K562 (cell line): Measurements from ENCODE around the gene AHI1. TPM values are rescaled to one million over a fixed set of nuclear protein-coding genes. Genes with fewer than 3 reads are reported as not detected.
A peak's percentile ranks its signal among the peaks of the same experiment; 100 is the strongest.

Experiments
- DMBX1 ChIP-seq: fragments of 250-450 bp; sonication (Bioruptor Pico); IDR thresholded peaks from 2 replicates; pipeline ENCODE4 v1.8.0; 2022; ENCODE audit warnings: inconsistent platforms, mild to moderate bottlenecking, moderate library complexity, borderline replicate concordance
- L3MBTL2 ChIP-seq: fragments of 450-650 bp; IDR thresholded peaks from 2 replicates; pipeline ENCODE4 v1.6.1; 2016; ENCODE audit warnings: mild to moderate bottlenecking, moderate library complexity
- NFIC ChIP-seq: fragments of 450-650 bp; IDR thresholded peaks from 2 replicates; pipeline ENCODE4 v1.6.1; 2017; ENCODE audit warnings: mild to moderate bottlenecking, inconsistent platforms
- POLR2H ChIP-seq: IDR thresholded peaks from 2 replicates; pipeline ENCODE4 v1.6.1; 2016; ENCODE audit warnings: missing genetic modification characterization, low read depth, mild to moderate bottlenecking, control low read depth, missing compliant biosample characterization, moderate library complexity
- RNF2 ChIP-seq: sonication (generic); IDR thresholded peaks from 2 replicates; pipeline ENCODE4 v1.6.1; 2016
- TEAD4 ChIP-seq, 2 experiments: sonication (generic) in 1 of 2; formaldehyde crosslinking in 1 of 2; IDR thresholded peaks; 2 replicates each; pipeline versions ENCODE4 v1.6.1 to v1.8.0; 2012 to 2022; ENCODE audit warnings: borderline replicate concordance in 1 of 2, inconsistent platforms in 1 of 2, low read length in 1 of 2, mild to moderate bottlenecking in 1 of 2, missing genetic modification reagents in 1 of 2
- ZNF589 ChIP-seq: fragments of 200-800 bp; sonication (Bioruptor generic); IDR thresholded peaks from 2 replicates; pipeline ENCODE4 v1.6.1; 2016; ENCODE audit warnings: low read depth, missing genetic modification characterization, missing compliant biosample characterization
- polyA plus RNA-seq, 8 experiments: library from polyadenylated mRNA; depleted of rRNA in 4 of 8; stranded (reverse) in 5 of 8; unstranded in 3 of 8; fragments of >200 nt; fragmentation: Nextera tagmentation in 2 of 8; fragmentation: Illumina TruSeq in 1 of 8; extraction: Ambion mirVana in 2 of 8; extraction: Trizol in 1 of 8; gene quantifications; 2 replicates each; pipeline versions ENCODE4 v1.2.1 to v1.2.3, GENCODE V29; 2011 to 2014; ENCODE audit warnings: inconsistent platforms in 1 of 8, missing spikeins in 1 of 8
- total RNA-seq, 7 experiments: library from RNA; depleted of rRNA in 6 of 7; stranded (reverse); fragments of >200 nt in 6 of 7; fragmentation: Illumina TruSeq in 2 of 7; extraction: Trizol in 2 of 7; gene quantifications; 2 replicates each; pipeline versions ENCODE4 v1.2.1 to v1.2.3, GENCODE V29; 2011 to 2021; ENCODE audit warnings: low replicate concordance in 1 of 7
- TF ChIP-seq, protein P1 (sequence below), 2 experiments: IDR thresholded peaks in 1 of 2; conservative IDR thresholded peaks in 1 of 2; 2 replicates each; pipeline ENCODE4 v1.6.1; 2016; ENCODE audit warnings: low read depth in 2 of 2, mild to moderate bottlenecking in 1 of 2, missing compliant biosample characterization in 1 of 2, missing genetic modification characterization in 1 of 2, moderate library complexity in 1 of 2
- TF ChIP-seq, protein P2 (sequence below): IDR thresholded peaks from 2 replicates; pipeline ENCODE4 v1.6.1; 2012; ENCODE audit warnings: low read depth, low read length, improper control_type of control experiment, borderline replicate concordance

Gene AHI1
- total and polyA plus RNA-seq, 9 of the 15 experiments (the other 6 are each of a cell fraction or from before 2014, with no cell fraction given): 24.7 to 54.9 (median 32.2) TPM

DNA sequence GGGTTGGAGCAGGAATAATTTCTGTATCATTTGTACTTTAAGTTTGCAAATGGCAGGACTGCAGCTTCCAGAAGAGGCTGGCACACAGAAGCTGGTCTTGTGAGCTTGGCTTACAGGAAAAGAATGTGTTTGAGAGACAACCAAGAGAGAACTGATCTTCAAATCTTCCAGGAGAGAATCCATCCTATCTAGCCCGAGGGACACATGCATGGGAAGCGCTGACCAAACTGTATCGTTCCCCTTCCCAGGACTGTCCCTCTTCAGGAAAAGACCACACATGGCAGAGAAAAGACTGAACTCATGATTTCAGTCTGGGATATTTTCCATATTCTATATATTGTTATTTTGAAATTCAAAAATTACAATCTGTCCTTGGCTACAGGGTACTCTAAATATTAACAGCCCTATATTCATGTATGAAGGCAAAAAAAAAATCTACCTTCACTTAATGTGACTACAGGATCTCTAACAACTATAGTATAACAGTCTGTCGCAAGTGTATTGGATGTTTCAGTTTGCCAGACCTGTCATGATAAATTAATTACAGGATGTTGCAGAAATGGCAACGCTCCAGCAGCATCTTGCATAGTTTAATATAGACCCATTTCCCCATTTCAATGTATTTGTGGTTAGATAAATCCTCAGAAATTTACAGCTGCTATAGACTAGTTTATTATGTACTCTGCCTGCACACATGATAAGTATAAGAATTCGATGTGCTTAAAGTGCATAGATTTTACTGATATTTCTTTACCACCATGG, 217.0 kb downstream of the AHI1 start (continued):
- TF ChIP-seq TEAD4 (IDR thresholded peaks at IDR 0.05; ENCODE audit: low read length) (peak; percentile 61), TEAD4 (CRISPR knock-in tag; IDR thresholded peaks at IDR 0.05; ENCODE audit: borderline replicate concordance) (no peak), POLR2H (tag) (0 out of 2 replicates have a peak, but pooled peaks have one; percentile 47), ZNF589 (CRISPR knock-in tag) (peak; percentile 61), NFIC (peak; percentile 84), RNF2 (peak; percentile 64; the same call in 1 of the 2 replicates), DMBX1 (peak; percentile 45; the same call in 1 of the 2 replicates), L3MBTL2 (0 out of 2 replicates have a peak, but pooled peaks have one; percentile 20)
- TF ChIP-seq, protein P1, sequence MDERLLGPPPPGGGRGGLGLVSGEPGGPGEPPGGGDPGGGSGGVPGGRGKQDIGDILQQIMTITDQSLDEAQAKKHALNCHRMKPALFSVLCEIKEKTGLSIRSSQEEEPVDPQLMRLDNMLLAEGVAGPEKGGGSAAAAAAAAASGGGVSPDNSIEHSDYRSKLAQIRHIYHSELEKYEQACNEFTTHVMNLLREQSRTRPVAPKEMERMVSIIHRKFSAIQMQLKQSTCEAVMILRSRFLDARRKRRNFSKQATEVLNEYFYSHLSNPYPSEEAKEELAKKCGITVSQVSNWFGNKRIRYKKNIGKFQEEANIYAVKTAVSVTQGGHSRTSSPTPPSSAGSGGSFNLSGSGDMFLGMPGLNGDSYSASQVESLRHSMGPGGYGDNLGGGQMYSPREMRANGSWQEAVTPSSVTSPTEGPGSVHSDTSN (CRISPR knock-in tag; IDR thresholded peaks at IDR 0.05; ENCODE audit: low read depth): no peak
- TF ChIP-seq, protein P1 (tag; conservative IDR thresholded peaks at IDR 0.05; ENCODE audit: low read depth): peak; percentile 89
- TF ChIP-seq, protein P2, sequence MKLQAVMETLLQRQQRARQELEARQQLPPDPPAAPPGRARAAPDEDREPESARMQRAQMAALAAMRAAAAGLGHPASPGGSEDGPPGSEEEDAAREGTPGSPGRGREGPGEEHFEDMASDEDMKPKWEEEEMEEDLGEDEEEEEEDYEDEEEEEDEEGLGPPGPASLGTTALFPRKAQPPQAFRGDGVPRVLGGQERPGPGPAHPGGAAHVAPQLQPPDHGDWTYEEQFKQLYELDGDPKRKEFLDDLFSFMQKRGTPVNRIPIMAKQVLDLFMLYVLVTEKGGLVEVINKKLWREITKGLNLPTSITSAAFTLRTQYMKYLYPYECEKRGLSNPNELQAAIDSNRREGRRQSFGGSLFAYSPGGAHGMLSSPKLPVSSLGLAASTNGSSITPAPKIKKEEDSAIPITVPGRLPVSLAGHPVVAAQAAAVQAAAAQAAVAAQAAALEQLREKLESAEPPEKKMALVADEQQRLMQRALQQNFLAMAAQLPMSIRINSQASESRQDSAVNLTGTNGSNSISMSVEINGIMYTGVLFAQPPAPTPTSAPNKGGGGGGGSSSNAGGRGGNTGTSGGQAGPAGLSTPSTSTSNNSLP: peak; percentile 30; the same call in 1 of the 2 replicates
